Measurements from ENCODE around the gene SPN.
"Not testable (repeated sequence)": the region's sequence is repeated elsewhere in the genome, so short reads cannot be mapped to it uniquely, and the experiment has no call there.

Gene SPN

GRCh38 chr16:29680180-29680598, 17.1 kb downstream of the SPN start:
- DNase-seq = no peak

DNA sequence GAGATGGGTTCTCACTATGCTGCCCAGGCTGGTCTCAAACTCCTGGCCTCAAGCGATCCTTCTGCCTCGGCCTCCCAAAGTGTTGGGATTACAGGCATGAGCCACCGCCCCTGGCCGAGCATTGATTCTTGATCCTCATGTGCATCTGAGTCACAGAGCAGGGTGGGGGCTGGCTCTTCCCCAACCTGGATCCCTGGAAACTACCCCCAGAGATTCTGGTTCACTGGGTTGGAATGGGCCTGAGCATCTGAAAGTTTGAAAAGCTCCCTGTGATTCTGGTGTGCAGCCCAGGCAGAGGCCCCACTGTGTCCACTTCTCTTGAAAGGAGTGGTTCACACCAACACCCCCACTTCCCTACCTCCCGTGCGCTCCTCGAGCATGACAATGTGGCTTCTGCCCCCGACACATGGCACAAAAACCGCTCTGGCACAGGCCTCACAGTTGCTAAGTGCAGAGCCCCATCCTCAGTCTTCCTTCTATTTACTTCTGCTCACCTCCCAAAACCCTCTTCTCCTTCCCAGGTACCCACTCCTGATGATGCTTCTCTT, 20.6 kb downstream of the SPN start:
- no peak for DNase-seq

GRCh38 chr16:29684679-29685078, 21.6 kb downstream of the SPN start:
- no peak for DNase-seq

DNA sequence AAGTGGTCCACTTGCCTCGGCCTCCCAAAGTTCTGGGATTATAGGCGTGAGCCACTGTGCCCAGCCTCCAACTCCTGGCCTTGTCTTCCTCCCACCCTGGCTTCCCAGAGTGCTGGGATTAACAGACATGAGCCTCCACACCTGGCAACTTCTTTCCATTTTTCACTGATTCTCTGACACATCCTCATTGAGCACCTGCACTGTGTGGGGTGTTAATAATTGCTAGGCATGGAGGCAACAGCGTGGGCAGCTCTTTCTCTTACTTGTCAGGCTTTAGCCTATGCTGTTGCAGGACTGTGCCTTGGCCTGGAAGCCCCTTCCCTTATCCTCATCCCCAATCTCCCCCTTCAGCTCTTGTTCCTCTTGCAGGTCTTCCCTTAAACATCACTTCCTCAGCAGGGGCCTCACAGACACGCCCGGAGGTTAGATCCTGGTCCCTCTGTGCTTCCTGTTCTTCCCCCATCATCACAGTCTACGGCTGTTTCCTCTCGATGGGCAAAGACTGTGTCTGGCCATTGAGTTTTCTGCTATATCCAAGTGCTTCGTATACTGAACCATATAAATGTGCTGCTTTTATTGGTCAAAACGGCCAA, 23.8 kb downstream of the SPN start:
- no peak for DNase-seq

DNA sequence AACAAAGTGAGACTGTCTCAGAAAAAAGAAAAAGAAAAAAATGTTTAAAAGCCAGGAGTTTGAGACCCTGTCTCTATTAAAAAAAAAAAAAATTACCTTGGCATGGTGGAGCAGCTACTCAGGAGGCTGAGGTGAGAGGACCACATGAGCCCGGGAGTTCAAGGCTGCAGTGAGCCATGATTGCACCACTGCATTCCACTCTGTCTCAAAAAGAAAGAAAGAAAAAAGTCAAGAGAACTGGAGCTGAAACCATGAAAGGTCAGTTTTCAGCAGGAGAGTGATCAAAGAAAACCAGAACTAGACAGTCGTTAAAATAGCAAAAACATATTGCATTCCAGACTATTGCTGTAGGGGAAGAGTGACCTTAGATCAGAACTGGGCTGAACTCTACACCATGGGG, 24.7 kb downstream of the SPN start:
- DNase-seq = no peak

DNA sequence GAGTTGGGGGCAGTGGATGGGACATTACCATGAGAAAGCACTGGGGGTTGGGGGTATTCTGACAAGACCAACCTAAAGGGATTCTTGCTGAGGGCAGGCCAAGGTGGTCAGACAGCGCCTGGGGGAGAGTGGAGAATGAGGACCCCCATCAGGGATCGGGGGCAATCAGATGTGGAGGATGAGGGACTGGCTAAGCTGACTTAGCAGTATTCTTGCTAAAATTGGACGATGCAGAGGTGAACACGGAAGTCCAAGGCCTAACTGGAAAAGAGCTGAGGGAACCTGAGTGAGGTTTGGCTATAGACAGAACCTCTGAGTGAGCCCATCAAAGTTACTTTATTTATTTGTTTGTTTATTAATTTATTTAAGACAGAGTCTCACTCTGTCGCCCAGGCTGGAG, 25.1 kb downstream of the SPN start:
- no peak for DNase-seq

DNA sequence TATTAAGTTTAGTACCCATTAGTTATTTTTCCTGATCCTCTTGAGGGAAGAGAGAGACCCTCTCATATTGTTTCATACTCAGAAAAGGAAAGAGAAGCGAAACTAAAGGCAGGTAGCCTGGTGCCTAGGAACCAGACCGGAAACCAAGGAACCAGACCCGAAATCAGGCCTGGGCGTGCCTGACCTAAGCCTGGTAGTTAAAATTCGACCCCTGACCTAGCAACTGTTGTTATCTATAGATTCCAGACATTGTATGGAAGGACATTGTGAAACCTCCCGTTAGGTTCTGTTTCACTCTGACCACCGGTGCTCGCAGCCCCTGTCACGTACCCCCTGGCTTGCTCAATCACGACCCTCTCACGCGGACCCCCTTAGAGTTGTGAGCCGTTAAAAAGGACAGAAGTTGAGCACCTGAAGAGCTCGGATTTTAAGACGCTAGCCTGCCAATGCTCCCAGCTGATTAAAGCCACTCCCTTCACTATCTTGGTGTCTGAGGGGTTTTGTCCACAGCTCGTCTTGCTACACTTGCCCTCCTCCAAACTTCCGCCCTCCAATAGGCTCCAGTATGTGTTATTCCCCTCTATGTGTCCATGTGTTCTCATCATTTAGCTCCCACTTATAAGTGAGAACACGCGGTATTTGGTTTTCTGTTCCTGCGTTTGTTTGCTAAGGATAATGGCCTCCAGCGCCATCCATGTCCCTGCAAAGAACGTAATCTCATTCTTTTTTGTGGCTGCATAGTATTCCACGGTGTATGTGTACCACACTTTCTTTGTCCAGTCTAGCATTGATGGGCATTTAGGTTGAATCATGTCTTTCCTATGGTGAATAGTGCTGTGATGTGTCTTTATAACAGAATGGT, 26.7 kb downstream of the SPN start:
- not testable (repeated sequence) for DNase-seq

DNA sequence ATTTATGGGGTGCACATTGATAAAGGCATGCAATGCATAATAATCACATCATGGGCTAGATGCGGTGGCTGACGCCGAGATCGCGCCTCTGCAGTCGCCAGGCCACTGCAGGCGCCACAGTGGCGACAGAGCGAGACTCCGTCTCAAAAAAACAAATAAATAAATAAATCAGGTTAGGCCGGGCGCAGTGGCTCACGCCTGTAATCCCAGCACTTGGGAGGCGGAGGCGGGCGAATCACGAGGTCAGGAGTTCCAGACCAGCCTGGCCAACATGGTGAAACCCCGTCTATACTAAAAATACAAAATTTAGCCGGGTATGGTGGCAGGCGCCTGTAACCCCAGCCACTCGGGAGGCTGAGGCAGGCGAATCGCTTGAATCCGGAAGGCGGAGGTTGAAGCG, 29.6 kb downstream of the SPN start:
- not testable (repeated sequence) for DNase-seq

- DNase-seq = no peak
Measured at GRCh38 chr16:29694384-29695195, 31.5 kb downstream of the SPN start.

- DNase-seq = not testable (repeated sequence)
Measured at GRCh38 chr16:29695675-29696074, 32.6 kb downstream of the SPN start.

- no peak for DNase-seq
Measured at GRCh38 chr16:29696881-29697331, 33.9 kb downstream of the SPN start.

DNA sequence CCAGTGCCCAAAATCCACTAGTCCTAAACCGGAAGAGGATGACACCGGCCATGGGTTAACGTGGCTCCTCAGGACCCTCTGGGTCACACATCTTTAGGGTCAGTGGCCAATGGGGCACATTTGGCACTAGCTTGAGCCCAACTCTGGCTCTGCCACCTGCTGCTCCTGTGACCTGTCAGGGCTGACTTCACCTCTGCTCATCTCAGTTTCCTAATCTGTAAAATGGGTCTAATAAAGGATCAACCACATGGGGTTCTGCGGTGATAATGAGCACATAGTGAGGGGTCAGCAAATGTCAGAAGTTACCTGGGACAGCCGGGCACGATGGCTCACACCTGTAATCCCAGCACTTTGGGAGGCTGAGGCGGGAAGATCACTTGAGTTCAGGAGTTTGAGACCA, 34.3 kb downstream of the SPN start:
- no peak for DNase-seq

GRCh38 chr16:29698042-29698441, 35.0 kb downstream of the SPN start:
- no peak for DNase-seq

DNA sequence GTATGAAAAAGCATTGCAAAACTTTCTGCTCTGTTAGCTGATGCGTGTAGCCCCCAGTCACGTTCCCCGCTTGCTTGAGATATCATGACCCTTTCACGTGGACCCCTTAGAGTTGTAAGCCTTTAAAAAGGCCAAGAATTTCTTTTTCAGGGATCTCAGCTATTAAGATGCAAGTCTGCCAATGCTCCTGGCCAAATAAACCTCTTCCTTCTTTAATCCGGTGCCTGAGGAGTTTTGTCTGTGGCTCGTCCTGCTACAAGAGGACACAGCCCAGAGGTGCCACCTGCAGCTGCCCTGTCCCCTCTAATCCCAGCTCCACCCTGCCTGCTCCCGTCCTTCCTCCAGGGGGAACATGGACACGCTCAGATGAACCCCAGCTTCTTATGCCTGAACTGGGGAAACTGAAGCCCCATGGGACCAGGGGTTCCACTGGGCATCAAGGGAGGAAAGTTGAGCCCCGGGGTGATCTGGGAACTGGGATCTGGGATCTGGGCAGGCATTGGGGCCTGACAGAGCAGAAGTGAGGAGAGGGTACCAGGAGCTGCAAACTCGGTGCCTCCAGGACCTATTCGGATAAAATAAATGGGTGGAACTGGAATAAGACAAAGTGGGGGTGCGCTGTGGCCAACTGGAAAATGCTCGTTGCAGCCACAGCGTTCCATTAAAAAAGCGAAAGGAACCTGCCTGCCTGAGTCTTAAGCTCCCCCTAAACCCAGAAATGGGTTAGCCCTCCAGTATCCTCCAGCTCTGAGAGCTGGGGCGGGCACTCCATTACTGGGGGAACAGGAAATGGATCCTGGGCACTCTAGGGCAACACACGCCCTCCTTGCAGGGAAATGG, 35.7 kb downstream of the SPN start:
- no peak for DNase-seq

- DNase-seq = no peak
Measured at GRCh38 chr16:29699324-29700219, 36.5 kb downstream of the SPN start.

DNA sequence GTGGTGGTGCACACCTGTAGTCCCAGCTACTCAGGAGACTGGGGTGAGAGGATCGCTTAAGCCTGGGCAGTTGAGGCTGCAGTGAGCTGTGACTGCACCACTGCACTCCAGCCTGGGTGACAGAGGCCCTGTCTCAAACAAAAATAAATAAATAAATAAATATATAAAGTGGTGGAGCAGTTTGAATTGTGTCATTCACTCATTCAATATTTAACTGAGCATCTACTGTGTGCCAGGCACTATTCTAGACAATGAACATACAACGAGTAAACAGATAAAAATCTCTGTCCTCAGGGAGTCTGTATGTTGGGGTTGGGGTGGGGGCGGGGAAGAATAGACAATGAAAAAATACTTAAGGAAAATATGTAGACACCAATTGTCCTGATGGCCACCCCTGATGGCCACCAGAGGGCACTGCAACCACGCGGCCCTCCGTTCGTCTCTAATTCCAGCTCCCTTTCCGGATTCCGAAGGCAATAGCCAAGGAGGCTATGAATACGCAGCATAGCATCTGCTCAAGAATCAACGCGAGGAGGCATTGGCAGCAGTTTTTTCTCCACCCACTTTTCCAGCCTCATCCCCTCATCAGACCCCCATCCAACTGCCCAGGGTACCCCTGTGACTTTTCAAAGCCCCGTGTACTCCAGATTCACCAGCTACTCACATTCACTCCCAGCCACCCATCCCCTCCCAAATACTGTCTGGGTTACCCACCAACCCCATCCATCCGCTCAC, 37.4 kb downstream of the SPN start:
- DNase-seq = peak; percentile 80

- no peak for DNase-seq
Measured at GRCh38 chr16:29701214-29701555, 38.1 kb downstream of the SPN start.

- DNase-seq = peak; percentile 41
Measured at GRCh38 chr16:29702269-29702668, 39.2 kb downstream of the SPN start.

- no peak for DNase-seq
Measured at GRCh38 chr16:29705030-29705429, 42.0 kb downstream of the SPN start.

DNA sequence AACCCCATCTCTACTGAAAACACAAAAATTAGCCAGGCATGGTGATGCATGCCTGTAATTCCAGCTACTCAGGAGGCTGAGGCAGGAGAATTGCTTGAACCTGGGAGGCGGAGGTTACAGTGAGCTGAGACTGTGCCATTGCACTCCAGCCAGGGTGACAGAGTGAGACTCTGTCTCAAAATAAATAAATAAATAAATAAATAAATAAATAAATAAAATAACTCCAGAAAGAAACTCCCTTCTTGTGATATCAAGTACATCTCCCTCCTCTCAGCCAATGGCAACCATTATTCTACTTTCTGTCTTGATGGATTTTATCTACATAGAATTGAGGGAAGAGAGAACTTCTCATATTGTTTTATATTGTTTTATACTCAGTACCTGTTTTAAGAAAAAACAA, 44.1 kb downstream of the SPN start:
- DNase-seq = not testable (repeated sequence)
